ENCODE data around the gene NRXN3. TPM values are rescaled to one million over a fixed set of nuclear protein-coding genes. Genes with fewer than 3 reads are reported as not detected.

Gene NRXN3
- total RNA-seq, 1 donor from 2014 or later, result 20.3 TPM

GRCh38 chr14:79516009-79516408 lies 1345.8 kb downstream of the NRXN3 start:
- no peak for DNase-seq (ENCODE audit: low spot score)

GRCh38 chr14:79525416-79525815 lies 1355.2 kb downstream of the NRXN3 start:
- DNase-seq (ENCODE audit: low spot score), result no peak

- no peak for DNase-seq (ENCODE audit: low spot score)
These were observed 1358.7 kb downstream of the NRXN3 start for GRCh38 chr14:79528828-79529416.

- DNase-seq (ENCODE audit: low spot score), result no peak
These were observed 1360.4 kb downstream of the NRXN3 start for GRCh38 chr14:79530555-79530954.

- no peak for DNase-seq (ENCODE audit: low spot score)
These were observed 1364.7 kb downstream of the NRXN3 start for GRCh38 chr14:79534703-79535353.

- DNase-seq (ENCODE audit: low spot score), result no peak
These were observed 1370.2 kb downstream of the NRXN3 start for GRCh38 chr14:79540394-79540793.

GRCh38 chr14:79542121-79542520 lies 1371.9 kb downstream of the NRXN3 start:
- no peak for DNase-seq (ENCODE audit: low spot score)

- no peak for DNase-seq (ENCODE audit: low spot score)
These were observed 1373.2 kb downstream of the NRXN3 start for GRCh38 chr14:79543348-79543747.

GRCh38 chr14:79543967-79544697 lies 1374.0 kb downstream of the NRXN3 start:
- DNase-seq (ENCODE audit: low spot score), result no peak

GRCh38 chr14:79544698-79545070 lies 1374.5 kb downstream of the NRXN3 start:
- DNase-seq (ENCODE audit: low spot score), result no peak

- no peak for DNase-seq (ENCODE audit: low spot score)
These were observed 1378.7 kb downstream of the NRXN3 start for GRCh38 chr14:79548836-79549235.

GRCh38 chr14:79549515-79549914 lies 1379.3 kb downstream of the NRXN3 start:
- no peak for DNase-seq (ENCODE audit: low spot score)

GRCh38 chr14:79551523-79551922 lies 1381.3 kb downstream of the NRXN3 start:
- DNase-seq (ENCODE audit: low spot score), result no peak

- DNase-seq (ENCODE audit: low spot score), result no peak
These were observed 1382.6 kb downstream of the NRXN3 start for GRCh38 chr14:79552778-79553177.

GRCh38 chr14:79554816-79555215 lies 1384.6 kb downstream of the NRXN3 start:
- no peak for DNase-seq (ENCODE audit: low spot score)

- DNase-seq (ENCODE audit: low spot score), result no peak
These were observed 1385.3 kb downstream of the NRXN3 start for GRCh38 chr14:79555429-79555828.

- no peak for DNase-seq (ENCODE audit: low spot score)
These were observed 1387.1 kb downstream of the NRXN3 start for GRCh38 chr14:79557309-79557708.

- no peak for DNase-seq (ENCODE audit: low spot score)
These were observed 1392.0 kb downstream of the NRXN3 start for GRCh38 chr14:79562185-79562584.

- no peak for DNase-seq (ENCODE audit: low spot score)
These were observed 1394.2 kb downstream of the NRXN3 start for GRCh38 chr14:79564371-79564770.

- DNase-seq (ENCODE audit: low spot score), result no peak
These were observed 1397.1 kb downstream of the NRXN3 start for GRCh38 chr14:79567306-79567705.

- no peak for DNase-seq (ENCODE audit: low spot score)
These were observed 1398.4 kb downstream of the NRXN3 start for GRCh38 chr14:79568594-79568993.

GRCh38 chr14:79569072-79569471 lies 1398.9 kb downstream of the NRXN3 start:
- no peak for DNase-seq (ENCODE audit: low spot score)

GRCh38 chr14:79570648-79571047 lies 1400.5 kb downstream of the NRXN3 start:
- DNase-seq (ENCODE audit: low spot score), result no peak
